HCT116 (cell line): ENCODE data around the gene UBE2R2. TPM values are rescaled to one million over a fixed set of nuclear protein-coding genes. Genes with fewer than 3 reads are reported as not detected.

Experiments used
- ATAC-seq: fragments of 200-7000 bp; cut with Tn5 transposase; 2 replicates; pipeline ENCODE4 v1.9.1; 2020; ENCODE audit warnings: mild to moderate bottlenecking, moderate library complexity
- BruUV-seq: library from RNA; stranded (reverse); fragments of 400-500 nt; replicated peaks from 2 replicates; lab custom pipeline; 2021; lab: Mats Ljungman, UMichigan
- CTCF ChIA-PET: fragments of 300-600 bp; sonication (Branson Sonifier 250); formaldehyde crosslinking; loops from one replicate; lab custom pipeline; 2021; ENCODE audit warnings: antibody characterized with exemption; lab: Charles Lee
- POLR2A ChIA-PET: fragments of 300-600, 350-600 bp; sonication (Branson Sonifier 250); formaldehyde crosslinking; loops from one replicate; lab custom pipeline; 2021; ENCODE audit warnings: antibody characterized with exemption; lab: Charles Lee
- RAD21 ChIA-PET, 2 experiments: fragments of 300-600 bp; sonication (Branson Sonifier 250); formaldehyde crosslinking; loops; one replicate each; lab custom pipeline; 2023; ENCODE audit warnings: low total read pairs in 2 of 2; ENCODE audit not compliant: uncharacterized antibody in 2 of 2, unreplicated experiment in 2 of 2, low non-redundant PET in 1 of 2; lab: Charles Lee
- DNase-seq: peaks from one replicate; pipeline ENCODE4 v3.0.0-alpha.2; 2010; ENCODE audit warnings: low read depth, low spot score
- H2AFZ ChIP-seq: fragments of 200-600 bp; shearing (Covaris generic), sonication (generic); 2 replicates; pipeline ENCODE4 v1.6.1; 2017; ENCODE audit warnings: low read depth, mixed run types, mixed read lengths, antibody characterized with exemption, low read length; ENCODE audit not compliant: poor library complexity, severe bottlenecking
- H3K27ac ChIP-seq: 2 replicates; pipeline ENCODE4 v1.5.1; 2012; ENCODE audit warnings: low read depth, low read length
- H3K27me3 ChIP-seq: fragments of 200-600 bp; sonication (generic); 2 replicates; pipeline ENCODE4 v1.6.1; 2016; ENCODE audit warnings: mixed run types, low read length, mixed read lengths; ENCODE audit not compliant: insufficient read depth
- H3K36me3 ChIP-seq, 2 experiments: fragments of 200-500 bp in 1 of 2; fragments of 200-600 bp in 1 of 2; sonication (Bioruptor generic) in 1 of 2; sonication (generic) in 1 of 2; 2 replicates each; pipeline versions ENCODE4 v1.5.1 to v1.6.1; 2014 to 2016; ENCODE audit warnings: low read length in 2 of 2, inconsistent platforms in 1 of 2, mixed read lengths in 1 of 2, mixed run types in 1 of 2; ENCODE audit not compliant: insufficient read depth in 2 of 2, control insufficient read depth in 1 of 2
- H3K4me1 ChIP-seq, 2 experiments: fragments of 200-600 bp in 1 of 2; sonication (generic) in 1 of 2; 2 replicates each; pipeline versions ENCODE4 v1.5.1 to v1.6.1; 2012 to 2017; ENCODE audit warnings: low read length in 2 of 2, inconsistent platforms in 1 of 2, mild to moderate bottlenecking in 1 of 2, mixed read lengths in 1 of 2, mixed run types in 1 of 2, moderate library complexity in 1 of 2; ENCODE audit not compliant: insufficient read depth in 2 of 2, control insufficient read depth in 1 of 2
- H3K4me2 ChIP-seq: fragments of 200-600 bp; sonication (generic); 2 replicates; pipeline ENCODE4 v1.6.1; 2017; ENCODE audit warnings: mixed run types, low read length, mixed read lengths
- H3K4me3 ChIP-seq, 2 experiments: fragments of 200-600 bp in 1 of 2; sonication (generic) in 1 of 2; replicated peaks in 1 of 2; 2 replicates each; pipeline ENCODE4 v1.5.1; 2011 to 2016; ENCODE audit warnings: low read length in 2 of 2, control low read depth in 1 of 2, low read depth in 1 of 2, mild to moderate bottlenecking in 1 of 2, mixed read lengths in 1 of 2, mixed run types in 1 of 2
- H3K79me2 ChIP-seq: fragments of 200-600 bp; sonication (generic); 2 replicates; pipeline ENCODE4 v1.6.1; 2017; ENCODE audit warnings: mild to moderate bottlenecking, mixed run types, low read length, moderate library complexity, mixed read lengths; ENCODE audit not compliant: insufficient read depth
- H3K9ac ChIP-seq: fragments of 200-600 bp; sonication (generic); 2 replicates; pipeline ENCODE4 v1.6.1; 2016; ENCODE audit warnings: low read length, mixed read lengths
- H3K9me2 ChIP-seq: fragments of 200-600 bp; sonication (generic), shearing (Covaris generic); 2 replicates; pipeline ENCODE4 v1.6.1; 2017; ENCODE audit warnings: mixed run types, mild to moderate bottlenecking, moderate library complexity; ENCODE audit not compliant: insufficient read depth
- H3K9me3 ChIP-seq, 2 experiments: fragments of 200-500 bp in 1 of 2; fragments of 200-600 bp in 1 of 2; sonication (Bioruptor generic) in 1 of 2; sonication (generic) in 1 of 2; 2 replicates each; pipeline ENCODE4 v1.6.1; 2014 to 2017; ENCODE audit warnings: low read length in 2 of 2, mixed read lengths in 2 of 2, inconsistent platforms in 1 of 2, low read depth in 1 of 2, mild to moderate bottlenecking in 1 of 2, mixed run types in 1 of 2, moderate library complexity in 1 of 2; ENCODE audit not compliant: control insufficient read depth in 1 of 2, insufficient read depth in 1 of 2
- H4K20me1 ChIP-seq: fragments of 200-600 bp; sonication (generic), shearing (Covaris generic); 2 replicates; pipeline ENCODE4 v1.6.1; 2017; ENCODE audit warnings: mixed run types, mild to moderate bottlenecking, moderate library complexity; ENCODE audit not compliant: insufficient read depth
- CBX3 ChIP-seq: IDR thresholded peaks from 2 replicates; pipeline ENCODE4 v1.6.1; 2012; ENCODE audit warnings: low read depth
- CEBPB ChIP-seq: IDR thresholded peaks from 2 replicates; pipeline ENCODE4 v1.6.1; 2012; ENCODE audit warnings: low read depth
- CTCF ChIP-seq, 3 experiments: fragments of 200-600 bp in 1 of 3; sonication (generic) in 1 of 3; IDR thresholded peaks in 2 of 3; conservative IDR thresholded peaks in 1 of 3; 2 replicates each; pipeline ENCODE4 v1.5.1; 2012 to 2017; ENCODE audit warnings: low read depth in 2 of 3, low read length in 2 of 3, antibody characterized with exemption in 1 of 3, borderline replicate concordance in 1 of 3, control low read depth in 1 of 3, mild to moderate bottlenecking in 1 of 3, mixed read lengths in 1 of 3, mixed run types in 1 of 3, moderate library complexity in 1 of 3; ENCODE audit not compliant: insufficient read depth in 1 of 3
- ELF1 ChIP-seq: IDR thresholded peaks from 2 replicates; pipeline ENCODE4 v1.6.1; 2012; ENCODE audit warnings: low read depth, borderline replicate concordance
- EZH2 ChIP-seq: fragments of 200-600 bp; sonication (generic); IDR thresholded peaks from 2 replicates; pipeline ENCODE4 v1.6.1; 2017; ENCODE audit warnings: antibody characterized with exemption, mixed run types
- EZH2phosphoT487 ChIP-seq: fragments of 200-600 bp; IDR thresholded peaks from 2 replicates; pipeline ENCODE4 v1.6.1; 2018; ENCODE audit warnings: antibody characterized with exemption, borderline replicate concordance
- MAX ChIP-seq: IDR thresholded peaks from 2 replicates; pipeline ENCODE4 v1.6.1; 2012
- POLR2A ChIP-seq: IDR thresholded peaks from 2 replicates; pipeline ENCODE4 v1.7.0; 2011; ENCODE audit warnings: borderline replicate concordance; ENCODE audit not compliant: insufficient read depth, insufficient read length; ENCODE audit errors: extremely low read depth
- POLR2AphosphoS5 ChIP-seq: IDR thresholded peaks from 2 replicates; pipeline ENCODE4 v1.6.1; 2011; ENCODE audit warnings: mild to moderate bottlenecking, low read depth, low read length, moderate library complexity
- RAD21 ChIP-seq: IDR thresholded peaks from 2 replicates; pipeline ENCODE4 v1.6.1; 2012; ENCODE audit warnings: low read depth, mild to moderate bottlenecking
- REST ChIP-seq: IDR thresholded peaks from 2 replicates; pipeline ENCODE4 v1.6.1; 2012; ENCODE audit warnings: low read depth
- SIN3A ChIP-seq: IDR thresholded peaks from 2 replicates; pipeline ENCODE4 v1.6.1; 2012; ENCODE audit warnings: low read depth
- SP1 ChIP-seq: IDR thresholded peaks from 2 replicates; pipeline ENCODE4 v1.6.1; 2012; ENCODE audit warnings: low read depth
- SRF ChIP-seq: IDR thresholded peaks from 2 replicates; pipeline ENCODE4 v1.6.1; 2012; ENCODE audit warnings: low read depth
- TCF7L2 ChIP-seq: IDR thresholded peaks from 2 replicates; pipeline ENCODE4 v1.7.0; 2011; ENCODE audit warnings: borderline replicate concordance, inconsistent platforms; ENCODE audit not compliant: insufficient read depth, insufficient read length; ENCODE audit errors: extremely low read depth
- YY1 ChIP-seq: IDR thresholded peaks from 2 replicates; pipeline ENCODE4 v1.6.1; 2011; ENCODE audit warnings: low read length, low read depth, moderate library complexity, mild to moderate bottlenecking; ENCODE audit not compliant: insufficient replicate concordance; ENCODE audit errors: extremely low read depth
- ZBTB33 ChIP-seq: IDR thresholded peaks from 2 replicates; pipeline ENCODE4 v1.6.1; 2011; ENCODE audit warnings: mild to moderate bottlenecking, low read length, moderate library complexity; ENCODE audit not compliant: insufficient replicate concordance; ENCODE audit errors: extremely low read depth
- ZFX ChIP-seq: fragments of 450-650 bp; IDR thresholded peaks from 2 replicates; pipeline ENCODE4 v1.6.1; 2017
- intact Hi-C: fragments of 100-400 bp; cut with micrococcal nuclease; formaldehyde crosslinking; loops from 2 replicates; pipeline ENCODE4 v1.10.0; 2022
- total RNA-seq: library from RNA; stranded (reverse); gene quantifications from one replicate; pipeline ENCODE4 v1.2.1, GENCODE V29; 2021; ENCODE audit not compliant: unreplicated experiment

The UBE2R2 gene
- total RNA-seq, 1 experiment from 2014 or later: 47.0 TPM

DNA sequence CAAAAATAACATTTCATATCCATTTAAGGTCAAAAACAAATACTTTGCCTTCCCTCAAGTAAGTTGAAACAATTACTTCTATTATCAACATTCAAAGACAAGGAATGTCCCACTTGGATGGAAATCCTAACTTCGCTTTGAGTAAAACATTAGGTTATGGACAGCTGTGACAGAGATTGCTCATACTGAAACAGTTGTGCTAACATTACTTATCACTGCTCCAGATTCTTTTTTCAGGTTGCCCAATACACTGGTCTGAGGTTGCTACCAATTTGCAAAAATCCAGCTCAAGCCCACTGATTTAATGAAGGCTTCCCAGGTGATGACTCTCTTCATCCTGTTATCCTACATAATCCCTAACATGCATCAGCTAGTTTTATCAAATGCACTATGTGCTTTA lies 133.4 kb downstream of the UBE2R2 start:
- Histone ChIP-seq H3K27ac (no peak overlapping the region), H3K79me2 (peaks cover 49% of the 10 kb centered on the region), H3K9ac (no peak overlapping the region), H3K9me2 (no peaks in the 10 kb centered on the region), H3K4me2 (no peak overlapping the region), H3K4me3 (no peak overlapping the region), H3K36me3 (peaks cover 11 to 16% of the 10 kb centered on the region in 2 experiments; a peak in 3 of 4 replicates), H3K27me3 (no peaks in the 10 kb centered on the region), H3K9me3 (no peaks in the 10 kb centered on the region), H2AFZ (no peak overlapping the region), H4K20me1 (peaks cover 6% of the 10 kb centered on the region; the same call in 1 of the 2 replicates), H3K4me1 (no peaks in the 10 kb centered on the region)
- ATAC-seq (no peak), DNase-seq (no peak)
- ChIA-PET POLR2A (no interaction called here), CTCF (no interaction called here), RAD21 (no interaction called here)
- intact Hi-C loops: no loop called here
- TF ChIP-seq ELF1: no peak
- no peak for TF ChIP-seq EZH2phosphoT487
- no peak for TF ChIP-seq CBX3
- TF ChIP-seq SIN3A: no peak
- no peak for TF ChIP-seq EZH2
- no peak for TF ChIP-seq REST
- no peak for TF ChIP-seq SP1
- no peak for TF ChIP-seq YY1
- TF ChIP-seq CEBPB: no peak
- no peak for TF ChIP-seq SRF
- no peak for TF ChIP-seq CTCF (IDR thresholded peaks at IDR 0.05 in 2 of 3, conservative IDR thresholded peaks at IDR 0.05 in 1 of 3; ENCODE audit: borderline replicate concordance in 1 of 3, insufficient read depth in 1 of 3, low read depth in 2 of 3, low read length in 2 of 3)
- TF ChIP-seq MAX: no peak
- no peak for TF ChIP-seq POLR2A
- no peak for TF ChIP-seq ZFX
- TF ChIP-seq TCF7L2: no peak
- TF ChIP-seq RAD21: no peak
- TF ChIP-seq ZBTB33: no peak
- no peak for TF ChIP-seq POLR2AphosphoS5
- no TSS peak for BruUV-seq
